T-cell (primary cell): Measurements from ENCODE around the gene POMT1. TPM values are rescaled to one million over a fixed set of nuclear protein-coding genes. Genes with fewer than 3 reads are reported as not detected.

Experiments used
- ATAC-seq, 4 experiments: fragments of 200-7000 bp in 3 of 4; fragments of 150-1000 bp in 1 of 4; cut with Tn5 transposase; replicated peaks in 1 of 4; 1 replicate in 3 of 4; 2 replicates in 1 of 4; pipeline ENCODE4 v1.10.0; 2021; ENCODE audit warnings: moderate library complexity in 3 of 4, mild to moderate bottlenecking in 2 of 4, moderate number of reproducible peaks in 1 of 4
- CTCF ChIA-PET, 2 donors: fragments of 300-600 bp; sonication (Branson Sonifier 250); formaldehyde crosslinking; loops; one replicate each; lab custom pipeline; 2022; ENCODE audit warnings: antibody characterized with exemption in 2 of 2; lab: Charles Lee
- POLR2A ChIA-PET, 2 donors: fragments of 300-600 bp; sonication (Branson Sonifier 250); formaldehyde crosslinking; loops; one replicate each; lab custom pipeline; 2022; ENCODE audit warnings: antibody characterized with exemption in 2 of 2; lab: Charles Lee
- DNase-seq, 35 experiments: peaks; one replicate each; pipeline versions ENCODE4 v3.0.0 to v3.0.0-alpha.2; 2013 to 2023
- H3K27ac ChIP-seq: one replicate; pipeline ENCODE4 v1.5.1; 2013; ENCODE audit warnings: low read length
- H3K27me3 ChIP-seq, 2 experiments: replicated peaks in 1 of 2; 1 replicate in 1 of 2; 2 replicates in 1 of 2; pipeline versions ENCODE4 v1.6.1 to v1.7.0; 2013; ENCODE audit warnings: low read length in 1 of 2, mixed read lengths in 1 of 2; ENCODE audit not compliant: control insufficient read depth in 2 of 2, insufficient read depth in 2 of 2; ENCODE audit errors: extremely low read depth in 1 of 2
- H3K36me3 ChIP-seq, 2 donors: 1 replicate in 1 of 2; 2 replicates in 1 of 2; pipeline versions ENCODE4 v1.6.1 to v1.7.0; 2013; ENCODE audit warnings: low read length in 1 of 2; ENCODE audit not compliant: control insufficient read depth in 2 of 2, insufficient read depth in 1 of 2; ENCODE audit errors: extremely low read depth in 1 of 2
- H3K4me1 ChIP-seq, 2 experiments: 1 replicate in 1 of 2; 2 replicates in 1 of 2; pipeline versions ENCODE4 v1.6.1 to v1.7.0; 2013; ENCODE audit warnings: low read length in 2 of 2, mixed read lengths in 1 of 2; ENCODE audit not compliant: insufficient read depth in 2 of 2, control insufficient read depth in 1 of 2; ENCODE audit errors: extremely low read depth in 1 of 2
- H3K4me3 ChIP-seq, 2 donors: 1 replicate in 1 of 2; 2 replicates in 1 of 2; pipeline versions ENCODE4 v1.5.1 to v1.7.0; 2013; ENCODE audit warnings: mild to moderate bottlenecking in 2 of 2, low read length in 1 of 2, moderate library complexity in 1 of 2; ENCODE audit not compliant: control insufficient read depth in 1 of 2; ENCODE audit errors: extremely low read depth in 1 of 2
- H3K9me3 ChIP-seq: 2 replicates; pipeline ENCODE4 v1.7.0; 2013
- H3K27ac Mint-ChIP-seq, 2 donors: one replicate each; pipeline ENCODE4 v1.8.0; 2020 to 2021; ENCODE audit warnings: mild to moderate bottlenecking in 2 of 2, mixed read lengths in 2 of 2
- H3K27me3 Mint-ChIP-seq, 2 donors: one replicate each; pipeline ENCODE4 v1.8.0; 2021 to 2022; ENCODE audit warnings: mixed read lengths in 2 of 2
- H3K36me3 Mint-ChIP-seq: one replicate; pipeline ENCODE4 v1.8.0; 2021; ENCODE audit warnings: mixed read lengths
- H3K4me1 Mint-ChIP-seq, 3 donors: one replicate each; pipeline ENCODE4 v1.8.0; 2020 to 2022; ENCODE audit warnings: mixed read lengths in 3 of 3, mild to moderate bottlenecking in 1 of 3
- H3K4me3 Mint-ChIP-seq, 3 donors: one replicate each; pipeline ENCODE4 v1.8.0; 2020 to 2022; ENCODE audit warnings: mild to moderate bottlenecking in 3 of 3, mixed read lengths in 3 of 3, moderate library complexity in 3 of 3
- H3K9me3 Mint-ChIP-seq, 3 donors: one replicate each; pipeline ENCODE4 v1.8.0; 2020 to 2022; ENCODE audit warnings: mixed read lengths in 3 of 3
- WGBS: methylation state at CpG from one replicate; pipeline ENCODE4 v1.1.5; 2013; ENCODE audit warnings: missing lambda C conversion rate; ENCODE audit not compliant: insufficient coverage; 5-methylcytosine and 5-hydroxymethylcytosine counted together
- total RNA-seq, 35 experiments: library from RNA in 6 of 35; stranded (reverse) in 6 of 35; fragments of 120-200 nt in 1 of 35; gene quantifications; one replicate each; pipeline versions ENCODE4 v1.2.1 to v1.2.4 and lab custom pipeline; 2013 to 2026

The POMT1 gene
- total RNA-seq, 5 donors from 2014 or later (not counting 1 experiment from before 2014, with no cell fraction given), result 45.3 to 74.4 (median 56.9) TPM

GRCh38 chr9:131516930-131517329, 14.2 kb downstream of the POMT1 start:
- H3K9me3 ChIP-seq, result no peaks in the 10 kb centered on the region
- peaks cover 48 to 93% of the 10 kb centered on the region in 2 donors for H3K36me3 ChIP-seq
- ChIA-PET POLR2A (interaction anchor here in 1 of 2 donors (0.7 kb wide), 1 partner anchor 356 kb away, joined by 4 read pairs; no protein-coding TSS in a partner anchor), CTCF (no interaction called here)
- no peaks in the 10 kb centered on the region for H3K9me3 Mint-ChIP-seq
- no peaks in the 10 kb centered on the region for H3K27me3 Mint-ChIP-seq
- H3K4me1 ChIP-seq, result peaks cover 0 to 2% of the 10 kb centered on the region in 2 experiments
- H3K36me3 Mint-ChIP-seq, result peaks cover 51% of the 10 kb centered on the region
- H3K4me1 Mint-ChIP-seq, result no peaks in the 10 kb centered on the region
- H3K4me3 Mint-ChIP-seq, result no peak overlapping the region
- 96% methylated on average over 7 of the region's 9 CpGs for WGBS
- H3K27ac Mint-ChIP-seq, result no peak overlapping the region
- H3K4me3 ChIP-seq, result no peak overlapping the region
- DNase-seq (no peak), ATAC-seq (no peak)
- H3K27ac ChIP-seq, result no peak overlapping the region
- no peaks in the 10 kb centered on the region for H3K27me3 ChIP-seq

- H3K36me3 ChIP-seq, result peaks cover 44 to 95% of the 10 kb centered on the region in 2 donors
- Mint-ChIP-seq H3K27ac (peak overlapping the region in 1 of 2 donors; percentile 3), H3K9me3 (no peaks in the 10 kb centered on the region), H3K4me3 (no peak overlapping the region), H3K27me3 (no peaks in the 10 kb centered on the region), H3K36me3 (peaks cover 53% of the 10 kb centered on the region), H3K4me1 (no peaks in the 10 kb centered on the region)
- ATAC-seq (no peak), DNase-seq (no peak)
- H3K9me3 ChIP-seq, result no peaks in the 10 kb centered on the region
- H3K27ac ChIP-seq, result no peak overlapping the region
- 95% methylated on average over 11 of the region's 11 CpGs for WGBS
- no peaks in the 10 kb centered on the region for H3K27me3 ChIP-seq
- peaks cover 0 to 2% of the 10 kb centered on the region in 2 experiments for H3K4me1 ChIP-seq
- ChIA-PET CTCF (no interaction called here), POLR2A (no interaction called here)
- no peak overlapping the region for H3K4me3 ChIP-seq
Measured at GRCh38 chr9:131517761-131518190, 15.1 kb downstream of the POMT1 start.

GRCh38 chr9:131518553-131518952, 15.8 kb downstream of the POMT1 start:
- peaks cover 50% of the 10 kb centered on the region for H3K36me3 Mint-ChIP-seq
- H3K27ac Mint-ChIP-seq, result peak overlapping the region in 1 of 2 donors; percentile 39
- H3K4me3 Mint-ChIP-seq, result no peak overlapping the region
- ATAC-seq (no peak), DNase-seq (no peak)
- Histone ChIP-seq H3K4me1 (peaks cover 0 to 2% of the 10 kb centered on the region in 2 experiments), H3K36me3 (peaks cover 44 to 94% of the 10 kb centered on the region in 2 donors), H3K27me3 (no peaks in the 10 kb centered on the region), H3K4me3 (no peak overlapping the region), H3K9me3 (no peaks in the 10 kb centered on the region), H3K27ac (no peak overlapping the region)
- 92% methylated on average over 17 of the region's 20 CpGs for WGBS
- ChIA-PET CTCF (interaction anchor here in 1 of 2 donors (0.8 kb wide), 1 partner anchor 62 kb away, joined by 4 read pairs; no protein-coding TSS in a partner anchor), POLR2A (no interaction called here)
- no peaks in the 10 kb centered on the region for H3K27me3 Mint-ChIP-seq
- no peaks in the 10 kb centered on the region for H3K9me3 Mint-ChIP-seq
- H3K4me1 Mint-ChIP-seq, result no peaks in the 10 kb centered on the region

- ATAC-seq (no peak), DNase-seq (no peak)
- Mint-ChIP-seq H3K27me3 (no peaks in the 10 kb centered on the region), H3K27ac (no peak overlapping the region), H3K4me1 (no peaks in the 10 kb centered on the region), H3K36me3 (peaks cover 51% of the 10 kb centered on the region), H3K4me3 (no peak overlapping the region), H3K9me3 (no peaks in the 10 kb centered on the region)
- ChIA-PET CTCF (no interaction called here), POLR2A (no interaction called here)
- WGBS, result 87% methylated on average over 12 of the region's 16 CpGs
- no peaks in the 10 kb centered on the region for H3K9me3 ChIP-seq
- H3K36me3 ChIP-seq, result peaks cover 53 to 94% of the 10 kb centered on the region in 2 donors
- H3K4me1 ChIP-seq, result peaks cover 0 to 2% of the 10 kb centered on the region in 2 experiments
- H3K27me3 ChIP-seq, result no peaks in the 10 kb centered on the region
- no peak overlapping the region for H3K27ac ChIP-seq
- H3K4me3 ChIP-seq, result no peak overlapping the region
Measured at GRCh38 chr9:131520503-131520902, 17.8 kb downstream of the POMT1 start.

GRCh38 chr9:131521203-131521602, 18.5 kb downstream of the POMT1 start:
- H3K36me3 Mint-ChIP-seq, result peaks cover 53% of the 10 kb centered on the region
- no peak overlapping the region for H3K27ac ChIP-seq
- WGBS, result 100% methylated on average over 1 of the region's 10 CpGs
- no peaks in the 10 kb centered on the region for H3K4me1 Mint-ChIP-seq
- DNase-seq (no peak), ATAC-seq (no peak)
- no peak overlapping the region for H3K4me3 ChIP-seq
- H3K9me3 Mint-ChIP-seq, result no peaks in the 10 kb centered on the region
- no peaks in the 10 kb centered on the region for H3K9me3 ChIP-seq
- H3K4me3 Mint-ChIP-seq, result no peak overlapping the region
- no peak overlapping the region for H3K27ac Mint-ChIP-seq
- peaks cover 0 to 2% of the 10 kb centered on the region in 2 experiments for H3K4me1 ChIP-seq
- POLR2A ChIA-PET, result no interaction called here
- H3K27me3 ChIP-seq, result no peaks in the 10 kb centered on the region
- no peaks in the 10 kb centered on the region for H3K27me3 Mint-ChIP-seq
- peaks cover 51 to 93% of the 10 kb centered on the region in 2 donors for H3K36me3 ChIP-seq
- CTCF ChIA-PET, result no interaction called here

- peaks cover 59% of the 10 kb centered on the region for H3K36me3 Mint-ChIP-seq
- 97% methylated on average over 5 of the region's 13 CpGs for WGBS
Measured at GRCh38 chr9:131521822-131522221, 19.1 kb downstream of the POMT1 start.

More at GRCh38 chr9:131521822-131522221, 19.1 kb downstream of the POMT1 start:
- Mint-ChIP-seq H3K27me3 (no peaks in the 10 kb centered on the region), H3K4me1 (no peaks in the 10 kb centered on the region), H3K4me3 (no peak overlapping the region), H3K9me3 (no peaks in the 10 kb centered on the region), H3K27ac (peak overlapping the region in 1 of 2 donors; percentile 52)
- ChIA-PET POLR2A (interaction anchor here in 1 of 2 donors (0.5 kb wide), 1 partner anchor 189 kb away, joined by 4 read pairs; no protein-coding TSS in a partner anchor), CTCF (no interaction called here)
- DNase-seq (no peak), ATAC-seq (no peak)
- H3K27ac ChIP-seq, result no peak overlapping the region
- H3K36me3 ChIP-seq, result peaks cover 45 to 92% of the 10 kb centered on the region in 2 donors
- no peaks in the 10 kb centered on the region for H3K9me3 ChIP-seq
- H3K4me3 ChIP-seq, result no peak overlapping the region
- H3K4me1 ChIP-seq, result peaks cover 0 to 2% of the 10 kb centered on the region in 2 experiments
- H3K27me3 ChIP-seq, result no peaks in the 10 kb centered on the region
